ENCODE results near the gene DCAF4. TPM values are rescaled to one million over a fixed set of nuclear protein-coding genes. Genes with fewer than 3 reads are reported as not detected.

The DCAF4 gene, protein sequence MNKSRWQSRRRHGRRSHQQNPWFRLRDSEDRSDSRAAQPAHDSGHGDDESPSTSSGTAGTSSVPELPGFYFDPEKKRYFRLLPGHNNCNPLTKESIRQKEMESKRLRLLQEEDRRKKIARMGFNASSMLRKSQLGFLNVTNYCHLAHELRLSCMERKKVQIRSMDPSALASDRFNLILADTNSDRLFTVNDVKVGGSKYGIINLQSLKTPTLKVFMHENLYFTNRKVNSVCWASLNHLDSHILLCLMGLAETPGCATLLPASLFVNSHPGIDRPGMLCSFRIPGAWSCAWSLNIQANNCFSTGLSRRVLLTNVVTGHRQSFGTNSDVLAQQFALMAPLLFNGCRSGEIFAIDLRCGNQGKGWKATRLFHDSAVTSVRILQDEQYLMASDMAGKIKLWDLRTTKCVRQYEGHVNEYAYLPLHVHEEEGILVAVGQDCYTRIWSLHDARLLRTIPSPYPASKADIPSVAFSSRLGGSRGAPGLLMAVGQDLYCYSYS
- total RNA-seq, result 8.8 and 15.0 TPM in 2 replicates

DNA sequence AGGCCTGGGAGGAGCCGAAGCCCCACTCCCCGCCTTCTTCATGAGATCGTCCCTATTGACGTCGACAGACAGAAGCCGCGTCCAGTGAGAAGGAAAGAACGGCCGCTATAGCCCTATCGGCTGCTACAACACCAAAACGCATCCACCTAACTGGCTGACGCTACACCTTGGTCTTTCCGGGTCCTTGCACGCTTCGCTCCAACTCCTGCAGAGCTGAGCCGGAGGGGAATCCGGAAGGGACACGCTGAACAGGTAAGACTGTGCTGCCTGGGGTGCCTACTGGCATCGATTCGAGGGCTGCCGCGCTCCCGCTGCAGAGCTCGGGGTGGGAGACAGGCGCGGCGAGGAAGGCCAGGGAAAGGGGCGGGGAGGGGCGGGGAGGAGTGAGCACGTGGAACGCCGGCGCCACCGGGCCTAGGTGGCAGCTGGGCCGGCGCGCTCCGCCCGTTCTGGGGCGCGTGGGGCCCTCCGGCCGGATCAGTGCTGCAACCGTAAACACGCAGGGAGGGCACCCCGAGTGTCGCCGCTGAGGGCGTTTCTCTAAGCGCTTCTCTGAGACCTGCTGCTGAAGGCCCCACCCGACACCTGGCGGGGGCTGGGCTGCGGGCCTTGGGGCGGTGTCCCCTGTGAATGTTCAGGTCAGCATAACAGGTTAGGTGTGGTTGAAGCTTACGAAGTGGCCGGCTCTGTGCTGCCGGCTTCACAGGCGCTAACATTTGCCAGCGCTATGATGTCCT is at the start of gene DCAF4:
DCAF4 (plus strand) TSS at position 173 of the 737 bp plus-strand sequence. CDS start 11,515 bp downstream, outside the sequence.

DNA sequence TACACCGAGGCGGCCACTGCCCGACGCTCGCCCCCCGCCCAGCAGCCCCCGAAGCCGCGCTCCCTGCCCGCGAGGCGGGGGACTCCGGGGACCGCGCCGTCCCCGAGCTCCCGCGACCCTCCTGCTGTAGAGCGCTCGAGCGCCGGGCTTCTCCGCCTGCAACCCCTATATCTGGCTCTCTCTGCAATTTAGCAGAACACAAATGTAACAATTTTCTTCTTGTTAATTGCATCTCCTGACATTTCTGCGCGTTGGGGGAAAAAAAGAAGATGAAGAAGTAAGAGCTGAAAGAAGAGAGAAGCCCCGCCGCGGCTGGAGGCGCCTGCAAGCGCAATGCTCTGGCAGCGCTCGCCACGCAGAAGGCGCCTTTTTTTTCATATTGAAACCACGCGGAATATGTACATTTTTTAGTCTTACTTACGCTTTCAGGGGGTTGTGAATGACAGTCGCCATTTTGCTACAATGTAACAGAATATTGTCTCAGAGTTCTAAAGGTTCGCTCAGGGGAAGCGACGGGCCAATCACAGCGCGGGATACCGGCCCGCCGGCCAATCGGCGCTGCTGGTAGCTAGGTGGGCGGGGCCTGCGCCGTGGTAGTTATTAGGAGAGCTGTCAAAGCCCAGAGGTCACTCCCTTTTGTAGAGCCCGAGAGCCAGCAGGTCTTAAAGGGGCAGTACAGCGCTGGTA is 32.5 kb upstream of the DCAF4 start, which contains the start of gene DPF3:
DPF3 (minus strand) TSS at position 466 of the 687 bp plus-strand sequence; CDS start at position 453, 13 bp downstream.

Other genes with a start within 250 kb of the DCAF4 start
- 2.3 and 3.3 TPM in 2 replicates for gene DPF3, start 32.4 kb upstream of the DCAF4 start, total RNA-seq
- gene ZFYVE1, start 100.6 kb downstream of the DCAF4 start, total RNA-seq, result 8.8 and 11.6 TPM in 2 replicates
- 24.7 and 31.5 TPM in 2 replicates for gene RBM25, start 132.1 kb downstream of the DCAF4 start, total RNA-seq
- 34.1 and 57.3 TPM in 2 replicates for gene PSEN1, start 210.0 kb downstream of the DCAF4 start, total RNA-seq